Mucosa of rectum (tissue), 2 donors: Measurements from ENCODE around the gene FAM98A.

Experiments
- H3K27ac ChIP-seq, 2 donors: one replicate each; pipeline ENCODE4 v1.7.0; 2013; ENCODE audit warnings: inconsistent platforms in 2 of 2, low read depth in 2 of 2, low read length in 2 of 2
- H3K27me3 ChIP-seq, 2 donors: one replicate each; pipeline ENCODE4 v1.7.0; 2013; ENCODE audit warnings: low read length in 2 of 2; ENCODE audit not compliant: control insufficient read depth in 2 of 2, insufficient read depth in 2 of 2
- H3K36me3 ChIP-seq, 2 donors: one replicate each; pipeline ENCODE4 v1.7.0; 2013; ENCODE audit warnings: low read length in 2 of 2; ENCODE audit not compliant: control insufficient read depth in 2 of 2, insufficient read depth in 2 of 2
- H3K4me1 ChIP-seq, 2 donors: one replicate each; pipeline ENCODE4 v1.7.0; 2013; ENCODE audit warnings: low read length in 2 of 2, mild to moderate bottlenecking in 1 of 2; ENCODE audit not compliant: control insufficient read depth in 2 of 2, insufficient read depth in 2 of 2
- H3K4me3 ChIP-seq, 2 donors: one replicate each; pipeline ENCODE4 v1.7.0; 2013; ENCODE audit warnings: low read length in 2 of 2
- H3K9ac ChIP-seq, 2 donors: one replicate each; pipeline ENCODE4 v1.7.0; 2013; ENCODE audit warnings: low read length in 2 of 2, low read depth in 1 of 2, mild to moderate bottlenecking in 1 of 2
- H3K9me3 ChIP-seq, 2 donors: one replicate each; pipeline ENCODE4 v1.7.0; 2013; ENCODE audit warnings: low read length in 2 of 2; ENCODE audit not compliant: control insufficient read depth in 2 of 2
- donor health status: healthy.
- donor health status: Normal muscosa, but diverticular disease.

Gene FAM98A

GRCh38 chr2:33617401-33617800, 18.3 kb upstream of the FAM98A start:
- Histone ChIP-seq H3K36me3 (no peaks in the 10 kb centered on the region), H3K4me3 (no peak overlapping the region), H3K9ac (no peak overlapping the region), H3K27ac (no peak overlapping the region), H3K27me3 (no peaks in the 10 kb centered on the region), H3K9me3 (peaks cover 0 to 8% of the 10 kb centered on the region in 2 donors), H3K4me1 (no peaks in the 10 kb centered on the region)

GRCh38 chr2:33616873-33617272, 17.8 kb upstream of the FAM98A start:
- Histone ChIP-seq H3K36me3 (no peaks in the 10 kb centered on the region), H3K9ac (no peak overlapping the region), H3K27ac (no peak overlapping the region), H3K4me1 (no peaks in the 10 kb centered on the region), H3K9me3 (peaks cover 0 to 8% of the 10 kb centered on the region in 2 donors), H3K27me3 (no peaks in the 10 kb centered on the region), H3K4me3 (no peak overlapping the region)

GRCh38 chr2:33614190-33614589, 15.1 kb upstream of the FAM98A start:
- no peak overlapping the region for H3K4me3 ChIP-seq
- no peaks in the 10 kb centered on the region for H3K27me3 ChIP-seq
- no peak overlapping the region for H3K27ac ChIP-seq
- no peak overlapping the region for H3K9ac ChIP-seq
- H3K9me3 ChIP-seq, result peaks cover 0 to 6% of the 10 kb centered on the region in 2 donors
- H3K36me3 ChIP-seq, result no peaks in the 10 kb centered on the region
- no peaks in the 10 kb centered on the region for H3K4me1 ChIP-seq

DNA sequence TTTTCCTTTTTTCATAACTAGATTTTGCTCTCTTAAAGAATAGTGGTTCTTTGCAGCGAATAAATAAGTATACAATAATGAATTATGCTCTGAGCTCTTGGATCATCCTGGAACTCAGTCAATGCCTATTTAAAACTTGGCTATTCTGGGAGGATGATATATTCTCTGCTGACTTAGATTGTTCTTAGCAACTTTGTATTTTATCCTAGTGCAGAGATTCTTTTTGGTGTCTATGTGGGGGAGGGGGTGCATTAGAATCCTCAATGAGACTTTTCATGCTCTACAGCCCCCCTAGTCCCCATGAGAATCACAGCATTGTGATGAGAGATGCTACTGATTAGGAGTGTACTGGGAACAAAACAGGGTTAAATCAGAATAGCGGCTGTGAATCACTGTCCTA, 8.8 kb upstream of the FAM98A start:
- Histone ChIP-seq H3K4me1 (no peaks in the 10 kb centered on the region), H3K9ac (no peak overlapping the region), H3K27ac (no peak overlapping the region), H3K9me3 (no peaks in the 10 kb centered on the region), H3K4me3 (no peak overlapping the region), H3K27me3 (no peaks in the 10 kb centered on the region), H3K36me3 (no peaks in the 10 kb centered on the region)

DNA sequence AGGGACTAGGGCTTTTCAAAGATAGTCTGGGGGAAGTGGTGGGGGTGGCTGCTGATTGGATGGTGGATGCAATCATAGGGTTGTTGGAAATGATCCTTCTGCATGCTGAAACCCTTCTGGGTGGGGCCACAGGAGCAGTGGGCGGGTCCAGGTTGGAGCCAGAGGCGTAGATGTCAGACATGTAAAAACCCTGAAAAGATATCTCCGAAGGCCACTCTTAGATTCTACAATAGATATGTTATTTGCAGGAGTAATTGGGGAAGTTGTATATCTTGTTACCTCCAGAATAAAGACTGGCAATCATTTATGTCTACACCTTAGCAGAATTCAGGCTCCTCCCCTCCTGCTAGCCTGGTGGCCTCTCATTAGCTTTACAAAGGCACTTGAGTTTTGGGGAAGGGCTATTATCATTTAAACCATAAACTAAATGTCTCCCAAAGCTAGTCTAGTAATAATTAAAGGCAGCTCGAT, 8.2 kb upstream of the FAM98A start:
- no peaks in the 10 kb centered on the region for H3K36me3 ChIP-seq
- H3K4me3 ChIP-seq, result no peak overlapping the region
- no peaks in the 10 kb centered on the region for H3K9me3 ChIP-seq
- no peak overlapping the region for H3K9ac ChIP-seq
- no peaks in the 10 kb centered on the region for H3K4me1 ChIP-seq
- no peaks in the 10 kb centered on the region for H3K27me3 ChIP-seq
- no peak overlapping the region for H3K27ac ChIP-seq

GRCh38 chr2:33606622-33607021, 7.5 kb upstream of the FAM98A start:
- no peaks in the 10 kb centered on the region for H3K27me3 ChIP-seq
- no peaks in the 10 kb centered on the region for H3K36me3 ChIP-seq
- H3K4me3 ChIP-seq, result no peak overlapping the region
- no peak overlapping the region for H3K27ac ChIP-seq
- H3K4me1 ChIP-seq, result no peaks in the 10 kb centered on the region
- no peaks in the 10 kb centered on the region for H3K9me3 ChIP-seq
- H3K9ac ChIP-seq, result no peak overlapping the region

- H3K9ac ChIP-seq, result no peak overlapping the region
- H3K27ac ChIP-seq, result no peak overlapping the region
- no peak overlapping the region for H3K4me3 ChIP-seq
- no peaks in the 10 kb centered on the region for H3K27me3 ChIP-seq
- H3K36me3 ChIP-seq, result no peaks in the 10 kb centered on the region
- H3K9me3 ChIP-seq, result no peaks in the 10 kb centered on the region
- no peaks in the 10 kb centered on the region for H3K4me1 ChIP-seq
These were observed 7.0 kb upstream of the FAM98A start for GRCh38 chr2:33606100-33606499.

GRCh38 chr2:33605056-33605455, 6.0 kb upstream of the FAM98A start:
- Histone ChIP-seq H3K9me3 (no peaks in the 10 kb centered on the region), H3K36me3 (no peaks in the 10 kb centered on the region), H3K27me3 (no peaks in the 10 kb centered on the region), H3K4me1 (no peaks in the 10 kb centered on the region), H3K27ac (no peak overlapping the region), H3K4me3 (no peak overlapping the region), H3K9ac (no peak overlapping the region)

DNA sequence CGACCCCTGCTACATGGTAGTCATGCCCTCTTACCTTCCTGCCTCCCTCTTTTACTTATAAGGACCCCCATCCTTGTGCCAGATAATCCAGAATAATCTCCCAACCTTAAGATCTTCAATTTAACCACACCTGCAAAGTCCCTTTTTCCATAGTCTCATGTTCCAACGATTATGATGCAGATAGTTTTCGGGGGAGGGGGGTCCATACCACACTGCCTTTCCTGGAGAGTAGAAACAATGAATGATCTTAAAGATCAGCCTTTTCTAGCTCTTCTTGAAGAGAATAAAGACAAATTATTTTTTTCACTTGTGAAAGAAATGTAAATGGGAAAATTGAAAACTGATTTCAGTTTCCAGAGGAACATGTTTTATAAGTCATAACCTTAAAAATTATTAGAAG, 4.3 kb upstream of the FAM98A start:
- H3K4me1 ChIP-seq, result peaks cover 3 to 8% of the 10 kb centered on the region in 2 donors
- H3K4me3 ChIP-seq, result no peak overlapping the region
- no peaks in the 10 kb centered on the region for H3K9me3 ChIP-seq
- H3K36me3 ChIP-seq, result no peaks in the 10 kb centered on the region
- H3K27me3 ChIP-seq, result no peaks in the 10 kb centered on the region
- H3K9ac ChIP-seq, result no peak overlapping the region
- H3K27ac ChIP-seq, result no peak overlapping the region

- H3K4me3 ChIP-seq, result no peak overlapping the region
- no peak overlapping the region for H3K9ac ChIP-seq
- H3K4me1 ChIP-seq, result peaks cover 6 to 14% of the 10 kb centered on the region in 2 donors
- no peaks in the 10 kb centered on the region for H3K9me3 ChIP-seq
- H3K36me3 ChIP-seq, result no peaks in the 10 kb centered on the region
- no peak overlapping the region for H3K27ac ChIP-seq
- no peaks in the 10 kb centered on the region for H3K27me3 ChIP-seq
These were observed 3.2 kb upstream of the FAM98A start for GRCh38 chr2:33602201-33602830.

GRCh38 chr2:33599943-33600192, 769 bp upstream of the FAM98A start:
- Histone ChIP-seq H3K4me1 (peaks cover 6 to 17% of the 10 kb centered on the region in 2 donors), H3K36me3 (peaks cover 1 to 2% of the 10 kb centered on the region in 2 donors), H3K9me3 (no peaks in the 10 kb centered on the region), H3K27ac (peak overlapping the region; percentile 69 to 84), H3K4me3 (peak overlapping the region; percentile 96 to 98), H3K9ac (peak overlapping the region; percentile 88 to 92), H3K27me3 (no peaks in the 10 kb centered on the region)
